Stimulated activated CD8-positive, alpha-beta memory T cell treated with anti-CD3 and anti-CD28 coated beads, Interleukin-15, amount 100 ng/mL, for 4 hours (primary cell): ENCODE results near the gene GATAD2A.
"Not testable (repeated sequence)": the region's sequence is repeated elsewhere in the genome, so short reads cannot be mapped to it uniquely, and the experiment has no call there.

Experiments
- DNase-seq, 2 donors: peaks; one replicate each; pipeline ENCODE4 v3.0.0-alpha.2; 2020; ENCODE audit warnings: low read depth in 2 of 2

The GATAD2A gene

DNA sequence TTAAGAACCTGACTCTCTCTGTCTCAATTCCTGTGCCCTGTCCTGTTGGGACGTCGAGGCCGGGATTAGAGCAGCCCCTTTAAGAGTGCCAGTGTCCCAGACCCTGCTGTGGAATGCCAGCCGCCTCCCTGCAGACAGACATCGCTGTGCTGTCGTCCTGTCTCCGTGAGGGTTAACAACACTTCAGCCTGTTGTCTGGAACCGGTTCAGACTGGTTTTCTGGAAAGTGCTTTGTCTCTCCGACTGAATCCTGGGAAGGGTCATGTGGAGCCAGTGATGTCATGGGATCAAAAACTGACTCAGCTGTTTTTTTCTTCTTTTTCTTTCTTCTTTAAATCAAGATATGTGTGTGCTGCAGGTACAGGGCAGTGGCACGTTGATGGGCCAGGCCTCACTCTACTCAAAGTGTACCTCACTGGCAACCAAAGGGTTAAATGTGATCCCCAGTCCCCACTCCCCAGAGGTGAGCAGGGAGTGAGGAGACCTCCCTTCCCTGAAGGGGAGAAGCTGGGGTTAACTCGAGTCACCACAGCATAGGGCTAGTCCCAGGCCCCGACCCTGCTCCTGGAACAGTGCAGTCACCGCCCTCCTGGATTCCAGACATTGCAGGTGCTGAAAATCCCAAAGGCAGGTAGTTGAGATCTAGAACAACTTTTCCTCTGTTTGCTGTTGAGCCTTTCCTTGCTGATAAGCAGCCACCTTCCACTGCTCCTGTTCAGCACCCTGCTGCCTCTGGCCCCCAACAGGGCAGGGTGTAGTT lies 59.0 kb downstream of the GATAD2A start:
- no peak for DNase-seq

DNA sequence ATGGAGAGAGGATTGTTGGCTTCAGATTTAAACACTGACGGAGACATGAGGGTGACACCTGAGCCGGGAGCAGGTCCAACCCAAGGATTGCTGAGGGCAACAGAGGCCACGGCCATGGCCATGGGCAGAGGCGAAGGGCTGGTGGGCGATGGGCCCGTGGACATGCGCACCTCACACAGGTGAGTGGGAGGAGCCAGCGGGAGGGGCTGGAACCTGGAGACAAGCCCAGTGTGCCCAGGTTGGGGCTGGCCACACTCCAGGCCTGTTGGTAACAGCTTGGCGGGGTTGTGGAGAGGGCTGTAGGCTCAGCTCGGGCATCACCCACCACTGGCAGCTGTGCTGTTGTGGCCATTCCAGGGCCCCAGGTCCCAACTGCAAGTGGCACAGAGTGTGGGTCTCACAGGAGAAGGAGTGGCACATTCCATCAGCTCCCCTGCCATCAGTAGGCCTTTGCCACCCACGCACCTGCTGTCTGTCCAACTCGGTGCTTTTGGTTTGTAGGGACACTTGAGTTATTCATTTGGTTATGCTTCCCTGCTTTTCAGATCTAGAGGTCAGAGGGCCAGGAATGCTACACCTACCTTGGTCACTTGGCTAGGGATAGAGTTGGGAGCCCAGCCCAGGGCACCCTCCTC lies 60.1 kb downstream of the GATAD2A start:
- no peak for DNase-seq

DNA sequence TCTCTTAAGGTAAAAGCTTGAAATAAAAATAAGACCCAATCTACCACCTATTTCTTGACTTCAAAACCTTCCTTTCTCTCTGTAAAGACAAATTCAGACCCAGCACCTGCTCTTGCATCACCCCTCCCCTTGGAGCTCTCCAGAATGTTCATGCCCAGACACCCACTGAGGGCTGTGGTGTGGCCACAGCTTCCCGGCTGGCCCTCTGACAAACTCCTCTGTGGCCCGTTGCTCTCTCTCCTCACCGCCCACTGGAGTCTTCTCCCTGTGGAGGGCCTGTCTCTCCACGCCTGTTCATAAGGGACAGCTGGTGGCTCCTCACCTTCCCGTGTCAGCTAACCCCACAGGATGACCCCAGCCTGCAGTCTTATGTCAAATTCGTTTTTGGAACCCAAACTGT lies 60.7 kb downstream of the GATAD2A start:
- no peak for DNase-seq

- DNase-seq: no peak
Measured at GRCh38 chr19:19468424-19469050, 63.1 kb downstream of the GATAD2A start.

DNA sequence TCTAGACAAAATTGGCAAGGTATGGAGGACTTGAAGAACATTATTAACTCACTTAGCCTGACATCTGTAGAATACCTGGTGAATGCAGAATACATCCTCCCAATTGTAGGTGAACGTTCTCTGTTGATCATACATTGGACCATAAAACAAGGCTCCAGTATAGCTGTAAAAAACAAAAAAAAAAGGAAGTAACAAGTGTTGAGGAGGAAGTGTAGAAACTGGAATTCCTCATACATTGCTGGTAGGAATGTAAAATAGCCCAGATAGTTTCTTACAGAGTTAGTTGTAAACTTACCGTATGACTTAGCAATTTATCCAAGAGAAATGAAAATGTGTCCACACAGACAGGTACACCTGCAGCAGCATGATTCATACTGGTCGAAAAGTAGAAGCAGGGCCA lies 65.1 kb downstream of the GATAD2A start:
- no peak for DNase-seq

DNA sequence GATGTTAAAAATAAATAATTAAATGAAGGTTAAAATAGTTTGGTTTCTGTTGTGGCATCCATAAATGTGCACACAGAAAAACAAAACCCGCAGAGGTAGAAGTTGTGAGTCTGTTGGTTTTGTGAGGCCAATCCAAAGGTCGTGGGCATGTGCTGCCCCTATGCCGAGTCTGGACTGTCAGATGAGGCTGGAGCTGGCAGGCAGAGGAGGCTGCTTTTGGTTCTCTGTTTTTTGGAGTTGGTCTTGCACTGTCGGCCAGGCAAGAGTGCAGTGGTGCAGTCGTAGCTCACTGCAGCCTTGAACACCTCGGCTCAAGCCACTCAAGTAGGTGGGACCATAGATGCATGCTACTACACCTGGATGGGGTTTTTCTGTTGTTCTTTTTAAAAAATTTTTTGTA lies 66.2 kb downstream of the GATAD2A start:
- DNase-seq: no peak

DNA sequence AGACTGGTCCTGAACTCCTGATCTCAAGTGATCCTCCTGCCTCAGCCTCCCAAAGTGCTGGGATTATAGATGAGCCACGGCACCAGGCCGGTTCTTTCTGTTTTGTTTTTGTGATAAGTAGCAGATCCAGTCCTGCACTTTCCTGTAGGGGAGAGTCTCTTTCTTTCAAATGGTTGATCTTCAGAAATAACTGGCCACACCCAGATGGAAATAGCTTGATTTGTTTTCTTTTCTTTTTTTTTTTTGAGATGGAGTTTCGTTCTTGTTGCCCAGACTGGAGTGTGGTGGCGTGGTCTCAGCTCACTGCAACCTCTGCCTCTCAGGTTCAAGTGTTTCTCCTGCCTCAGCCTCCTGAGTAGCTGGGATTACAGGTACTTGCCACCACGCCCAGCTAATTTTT lies 66.6 kb downstream of the GATAD2A start:
- not testable (repeated sequence) for DNase-seq

DNA sequence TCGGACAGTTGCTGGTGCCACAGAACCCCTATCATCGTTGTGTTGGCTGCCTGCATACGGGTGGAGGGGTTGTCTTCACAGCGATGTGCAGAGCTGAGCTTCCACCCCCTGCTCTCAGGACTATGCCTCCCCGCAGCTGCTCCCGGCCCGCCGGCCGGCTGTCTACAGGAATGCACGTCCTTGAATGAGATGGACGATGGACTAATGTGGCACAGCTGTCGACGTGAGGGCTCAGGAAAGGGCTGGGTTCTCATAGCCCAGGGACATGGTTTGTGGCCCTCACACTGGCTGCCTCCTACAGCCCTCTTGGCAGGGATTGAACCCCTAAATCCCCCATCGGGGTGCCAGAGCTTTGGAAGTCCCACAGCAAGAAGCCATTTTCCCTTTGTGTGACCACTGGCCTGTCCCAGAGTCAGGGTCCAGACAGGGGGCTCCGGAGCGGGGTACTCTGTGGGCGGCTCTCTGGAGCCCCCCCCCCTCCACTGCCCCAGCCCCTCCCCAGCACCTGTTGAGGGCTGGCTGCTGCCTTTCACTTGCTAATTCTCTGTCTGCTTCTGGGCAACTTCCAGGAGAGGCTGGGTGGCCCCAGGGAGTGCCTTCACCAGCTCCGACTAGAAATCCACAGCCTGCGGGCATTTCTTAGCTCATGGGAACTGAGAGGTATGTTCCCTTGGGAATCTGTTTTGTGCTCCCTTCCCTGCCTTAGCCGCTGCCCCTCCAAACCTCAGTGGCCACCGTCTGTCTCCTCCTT lies 69.7 kb downstream of the GATAD2A start:
- DNase-seq: no peak

DNA sequence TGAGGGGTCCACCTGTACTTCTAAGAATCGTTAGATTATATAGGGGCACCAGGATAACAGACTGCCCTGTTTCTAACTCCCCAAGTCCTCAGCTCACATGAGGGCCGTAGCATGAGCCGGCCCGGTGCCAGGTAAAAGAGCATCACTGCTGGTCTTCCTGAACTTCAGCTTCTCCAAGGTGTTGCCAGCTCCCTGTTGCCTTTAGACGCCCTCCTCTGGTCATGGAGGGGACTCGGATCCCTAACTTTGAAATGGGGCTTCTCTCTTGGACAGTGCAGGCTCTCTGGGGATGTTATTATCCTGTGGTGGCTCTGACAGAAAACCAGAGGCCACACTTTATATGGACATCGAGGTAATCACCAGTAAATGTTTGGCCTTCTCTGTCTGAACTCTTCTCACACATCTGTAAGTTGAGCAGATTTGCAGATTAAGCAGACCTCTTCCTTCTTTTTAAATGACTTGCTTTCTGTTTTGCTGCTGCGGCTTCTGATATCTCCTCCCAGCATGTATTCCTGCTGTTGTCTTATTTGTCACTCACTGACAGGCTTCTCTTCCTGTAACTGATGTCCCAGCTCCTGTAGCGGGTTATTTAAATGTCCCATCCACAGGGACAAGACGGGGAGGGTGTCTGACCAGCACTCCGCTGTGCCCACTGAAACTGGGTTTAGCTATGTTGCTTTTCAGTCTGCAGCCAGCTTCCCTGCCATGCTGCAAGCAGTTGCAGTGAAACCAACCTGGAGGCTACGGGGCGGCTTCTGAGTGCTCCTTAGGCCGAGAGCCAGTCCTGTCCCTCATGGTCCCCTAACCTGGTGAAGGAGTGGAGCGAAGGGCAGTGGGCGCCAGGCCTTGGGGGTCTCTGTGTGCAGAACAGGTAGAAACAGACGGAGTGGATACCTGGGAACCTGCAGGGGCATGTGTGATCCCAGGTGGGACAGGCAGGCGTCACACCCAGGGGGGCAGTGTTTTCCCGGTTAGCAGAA lies 70.7 kb downstream of the GATAD2A start:
- no peak for DNase-seq

GRCh38 chr19:19477705-19478383 lies 72.4 kb downstream of the GATAD2A start:
- DNase-seq: no peak

GRCh38 chr19:19480688-19481087 lies 75.2 kb downstream of the GATAD2A start:
- DNase-seq: no peak

DNA sequence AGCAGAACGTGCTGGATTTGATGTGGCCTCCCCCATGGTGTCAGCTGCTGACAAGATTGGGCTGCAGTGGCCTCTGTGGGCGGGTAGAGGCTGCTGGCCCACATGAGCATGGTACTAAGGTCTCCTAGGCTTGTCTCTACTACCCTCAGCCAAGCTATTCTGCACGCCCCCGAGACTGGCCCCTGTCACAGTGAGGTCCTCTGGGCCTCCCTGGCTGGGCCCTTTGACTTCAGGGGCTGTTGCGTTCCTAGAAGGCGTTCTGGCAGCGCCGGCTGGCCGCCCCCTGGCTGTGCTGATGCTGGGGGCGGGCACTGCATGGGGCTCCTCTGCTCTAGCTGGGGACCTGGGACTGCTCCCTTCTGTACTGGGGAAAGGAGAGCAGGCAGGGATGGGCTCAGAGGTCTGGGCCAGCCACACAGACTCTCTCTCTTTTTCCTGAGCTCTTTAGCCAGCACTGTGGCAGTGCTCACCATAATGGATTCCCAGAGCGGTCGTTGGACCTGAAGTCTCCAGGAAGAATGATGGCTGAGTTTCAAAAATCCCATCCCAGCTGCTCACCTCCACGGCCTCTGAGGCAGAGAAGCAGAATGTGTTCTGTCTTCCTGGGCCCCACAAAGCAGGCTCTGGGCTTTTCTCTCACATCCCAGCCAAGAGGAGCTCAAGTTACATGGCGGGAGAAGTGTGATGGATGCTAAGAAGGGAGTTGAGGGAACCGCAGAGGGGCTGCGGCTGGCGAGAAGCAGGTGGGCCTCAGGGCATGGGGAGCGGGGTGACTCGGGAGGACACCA lies 77.5 kb downstream of the GATAD2A start:
- DNase-seq: no peak

GRCh38 chr19:19485161-19485997 lies 79.9 kb downstream of the GATAD2A start:
- no peak for DNase-seq

GRCh38 chr19:19485998-19486290 lies 80.5 kb downstream of the GATAD2A start:
- no peak for DNase-seq

DNA sequence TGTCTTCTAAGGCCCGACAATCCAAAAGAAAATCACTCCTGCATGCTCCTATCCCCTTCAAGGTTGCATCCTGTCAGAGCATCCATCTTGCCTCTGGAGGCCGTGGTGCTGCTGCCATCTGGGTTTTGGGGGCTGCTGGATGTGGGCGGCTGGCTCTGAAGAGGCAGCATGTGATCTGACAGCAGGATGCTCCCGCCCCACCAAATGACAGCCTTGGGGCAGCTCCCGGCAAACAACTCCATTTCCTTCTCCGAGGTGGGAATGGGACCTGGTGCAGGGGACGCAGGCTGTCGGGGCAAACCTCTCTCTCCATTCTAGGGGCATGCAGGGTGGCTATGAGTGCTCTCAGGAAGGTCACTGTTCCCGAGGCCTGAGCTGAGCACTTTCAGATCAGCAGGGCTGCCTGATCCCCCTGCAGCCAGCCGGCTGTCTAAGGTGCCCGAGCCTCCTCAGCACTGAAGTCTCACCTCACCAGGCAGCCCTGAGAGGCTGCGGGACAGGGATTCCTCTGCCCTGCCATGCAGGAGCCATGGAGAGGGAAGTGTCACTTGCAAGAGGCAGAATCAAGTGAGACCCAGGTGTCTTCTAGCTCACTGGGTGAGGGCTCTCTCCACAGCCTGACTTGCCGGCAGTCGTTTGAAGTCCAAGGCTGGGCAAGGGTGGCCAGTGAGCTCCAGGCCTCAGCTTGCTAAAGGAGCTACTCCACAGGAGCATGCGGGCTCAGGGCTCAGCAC lies 81.0 kb downstream of the GATAD2A start:
- DNase-seq: no peak

DNA sequence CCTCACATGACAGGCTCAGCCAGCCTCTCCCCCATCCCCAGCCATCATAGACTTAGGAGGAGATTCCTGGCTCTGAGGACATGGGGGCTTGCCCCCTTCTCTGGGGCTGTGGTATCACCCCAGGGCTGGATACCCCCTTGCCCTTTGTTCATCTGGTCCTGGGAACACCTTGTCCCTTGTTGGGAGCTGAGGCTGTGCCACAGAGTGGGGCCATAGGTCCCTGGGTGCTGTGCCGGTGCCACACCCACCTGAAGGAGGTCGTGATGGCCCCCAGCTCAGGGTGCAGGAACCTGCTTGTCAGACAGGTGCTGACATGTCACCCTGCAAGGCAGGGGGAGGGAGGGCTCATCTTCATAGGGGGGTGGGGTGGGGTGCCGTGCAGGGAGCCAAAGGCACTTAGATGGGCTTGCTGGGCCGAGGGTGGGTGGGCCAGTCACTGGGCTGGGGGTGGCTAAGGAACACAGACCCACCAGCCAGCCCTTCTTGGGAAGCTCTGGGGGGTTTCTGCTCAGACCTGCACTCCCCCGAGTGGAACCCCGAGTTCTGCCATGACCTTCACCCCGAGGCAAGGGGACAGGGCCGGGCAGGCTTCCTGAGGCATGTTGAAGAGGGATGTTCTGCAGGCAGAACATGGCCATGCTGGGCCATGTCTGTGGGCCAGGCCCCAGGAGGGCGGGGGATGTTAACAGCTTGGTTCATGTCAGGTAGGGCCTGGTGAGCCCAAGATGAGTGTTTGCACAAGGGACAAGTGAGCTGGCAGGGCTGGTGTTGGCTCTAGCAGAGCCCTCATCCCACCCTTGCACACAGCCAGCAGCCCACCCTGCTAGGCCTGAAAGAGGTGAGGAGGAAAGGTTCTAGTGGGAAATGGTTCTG lies 81.8 kb downstream of the GATAD2A start:
- no peak for DNase-seq
